ENCODE results near the gene WDR48. TPM values are rescaled to one million over a fixed set of nuclear protein-coding genes. Genes with fewer than 3 reads are reported as not detected.

Gene WDR48
- total and polyA plus RNA-seq, 2 experiments from 2014 or later, result 27.2 to 54.3 TPM

DNA sequence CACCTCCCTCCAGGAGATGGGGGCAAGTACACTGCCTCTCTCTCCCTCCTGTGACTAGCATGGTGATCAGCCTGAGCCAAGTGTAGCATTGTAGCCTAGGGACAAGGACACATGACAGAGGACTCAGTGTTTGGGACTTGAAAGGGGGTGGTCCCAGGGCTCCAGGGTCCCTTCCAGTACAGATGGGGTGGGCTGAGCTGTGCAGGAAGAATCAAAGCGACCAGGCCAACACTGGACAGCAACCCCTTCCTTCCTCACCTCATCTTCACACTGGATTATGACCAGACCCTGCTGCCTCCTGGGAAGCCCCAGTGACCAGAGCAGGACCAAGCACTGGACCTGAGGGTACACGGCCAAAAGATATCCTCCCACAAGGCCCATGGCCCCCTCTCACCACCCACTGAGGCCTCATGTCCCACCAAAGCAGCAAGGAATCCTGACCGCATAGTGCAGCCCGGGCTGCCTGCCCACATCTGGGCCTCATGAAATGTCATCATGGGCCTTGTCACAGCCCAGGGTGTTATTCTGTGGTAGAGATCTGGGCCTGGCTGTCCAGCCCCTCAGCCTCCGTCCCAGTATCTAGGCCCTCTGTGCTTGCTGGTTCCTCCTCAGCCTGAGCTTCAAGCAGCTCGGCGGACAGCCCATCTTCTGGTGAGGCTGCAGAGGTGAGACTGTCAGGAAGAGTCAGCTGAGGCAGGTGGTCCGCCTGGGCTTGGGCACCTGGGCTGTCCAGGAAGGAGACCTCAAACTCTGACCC lies 46.1 kb downstream of the WDR48 start (continued):
- TF ChIP-seq ZNF462 (CRISPR knock-in tag; IDR thresholded peaks at IDR 0.05), result no peak
- TF ChIP-seq EZH2phosphoT487 (IDR thresholded peaks at IDR 0.05; ENCODE audit: unreplicated experiment), result no peak
- TF ChIP-seq NANOG (IDR thresholded peaks at IDR 0.05; ENCODE audit: borderline replicate concordance), result no peak
- no peak for TF ChIP-seq CTCF (conservative IDR thresholded peaks at IDR 0.05; ENCODE audit: low read depth in 2 of 2)
- TF ChIP-seq REST (IDR thresholded peaks at IDR 0.05; ENCODE audit: unreplicated experiment), result no peak

Data from GM23338 (cell line).